HG03159 (cell line): Measurements from ENCODE around the gene GUSB.

Experiments used
- ATAC-seq: cut with Tn5 transposase; IDR thresholded peaks from one replicate; pipeline ENCODE4 v1.9.1; 2021; ENCODE audit warnings: mild to moderate bottlenecking, moderate library complexity; ENCODE audit not compliant: unreplicated experiment

Gene GUSB

DNA sequence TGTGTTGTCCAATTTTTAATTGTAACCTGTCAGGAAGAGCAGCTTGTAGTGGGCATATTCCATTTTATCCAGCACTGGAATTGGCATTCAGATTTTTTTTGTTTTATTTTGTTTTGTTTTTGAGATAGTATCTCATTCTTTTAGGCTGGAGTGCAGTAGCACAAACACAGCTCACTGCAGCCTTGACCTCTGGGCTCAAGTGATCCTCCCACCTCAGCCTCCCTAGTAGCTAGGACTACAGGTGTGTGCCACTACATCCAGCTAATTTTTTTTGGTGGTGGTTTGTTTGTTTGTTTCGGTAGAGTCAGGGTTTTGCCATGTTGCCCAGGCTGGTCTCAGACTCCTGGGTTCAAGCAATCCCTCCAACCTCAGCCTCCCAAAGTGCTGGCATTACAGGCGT is 44.7 kb downstream of the GUSB start:
- no peak for ATAC-seq

DNA sequence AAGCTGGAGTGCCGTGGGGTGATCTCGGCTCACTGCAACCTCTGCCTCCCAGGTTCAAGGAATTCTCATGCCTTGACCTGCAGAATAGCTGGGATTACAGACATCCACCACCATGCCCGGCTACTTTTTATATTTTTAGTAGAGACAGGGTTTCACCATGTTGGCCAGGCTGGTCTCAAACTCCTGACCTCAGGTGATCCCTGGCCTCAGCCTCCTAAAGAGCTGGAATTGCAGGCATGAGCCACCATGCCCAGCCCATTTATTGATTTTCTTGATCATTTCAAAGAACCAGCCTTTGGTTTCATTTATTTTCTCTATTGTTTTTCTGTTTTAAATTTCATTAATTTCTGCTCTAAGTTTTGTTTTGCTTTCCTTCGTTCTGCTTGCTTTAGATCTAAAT is 50.3 kb downstream of the GUSB start:
- no peak for ATAC-seq

DNA sequence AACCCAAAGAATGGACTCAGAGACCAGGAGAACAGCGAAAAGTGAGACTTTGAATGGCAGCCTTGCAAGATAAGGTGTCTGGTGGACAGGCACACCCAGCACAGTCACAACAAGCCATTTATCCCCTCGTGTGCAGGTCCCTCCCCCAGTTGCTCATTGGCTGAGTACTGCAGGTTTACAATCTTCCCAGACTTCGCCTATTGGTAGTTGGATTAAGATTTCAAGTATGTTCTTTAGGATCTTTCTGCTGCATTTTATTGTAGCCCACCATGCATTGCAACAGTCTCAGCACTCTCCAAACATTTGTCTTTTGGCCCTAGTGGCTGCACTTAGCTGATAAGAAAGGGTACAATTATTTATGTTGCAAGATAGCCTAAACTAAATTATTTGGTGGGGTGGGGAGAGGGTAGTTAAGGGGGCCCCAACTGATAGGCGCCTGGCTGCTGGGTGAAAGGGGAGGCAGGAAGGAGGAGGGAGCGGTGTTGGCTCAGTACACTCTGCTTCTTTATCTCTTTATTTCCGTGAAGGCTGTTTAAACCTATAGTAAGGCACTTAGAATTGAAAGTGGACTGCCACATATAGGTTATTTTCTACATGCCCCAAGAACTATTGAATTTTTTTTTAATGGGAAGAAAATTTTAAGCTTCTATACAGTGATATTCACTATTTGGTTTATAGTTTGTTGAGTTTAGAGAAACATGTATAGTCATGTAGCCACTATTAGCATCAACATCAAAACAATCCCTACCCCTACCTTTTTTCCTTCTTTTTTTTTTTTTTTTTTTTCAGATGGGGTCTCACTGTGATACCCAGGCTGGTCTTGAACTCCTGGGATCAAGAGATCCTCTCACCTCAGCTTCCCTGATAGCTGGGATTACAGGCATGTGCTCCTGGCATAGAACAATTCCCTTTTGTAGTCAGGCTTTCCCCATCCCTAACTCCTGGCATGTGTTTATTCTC is 54.2 kb downstream of the GUSB start:
- ATAC-seq: no peak

DNA sequence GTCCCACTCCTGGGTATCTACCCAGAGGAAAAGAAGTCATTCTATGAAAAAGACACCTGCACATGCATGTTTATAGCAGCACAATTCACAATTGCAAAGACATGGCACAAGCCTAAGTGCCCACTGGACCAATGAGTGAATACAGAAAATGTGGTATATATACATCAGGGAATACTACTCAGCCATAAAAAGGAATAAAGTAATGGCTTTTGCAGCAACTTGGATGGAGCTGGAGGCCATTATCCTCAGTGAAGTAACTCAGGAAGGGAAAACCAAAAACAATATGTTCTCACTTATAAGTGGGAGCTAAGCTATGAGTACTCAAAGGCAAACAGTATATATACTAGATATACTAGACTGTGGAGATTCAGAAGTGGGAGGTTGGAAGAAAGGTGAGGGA is 55.4 kb downstream of the GUSB start:
- ATAC-seq: no peak

DNA sequence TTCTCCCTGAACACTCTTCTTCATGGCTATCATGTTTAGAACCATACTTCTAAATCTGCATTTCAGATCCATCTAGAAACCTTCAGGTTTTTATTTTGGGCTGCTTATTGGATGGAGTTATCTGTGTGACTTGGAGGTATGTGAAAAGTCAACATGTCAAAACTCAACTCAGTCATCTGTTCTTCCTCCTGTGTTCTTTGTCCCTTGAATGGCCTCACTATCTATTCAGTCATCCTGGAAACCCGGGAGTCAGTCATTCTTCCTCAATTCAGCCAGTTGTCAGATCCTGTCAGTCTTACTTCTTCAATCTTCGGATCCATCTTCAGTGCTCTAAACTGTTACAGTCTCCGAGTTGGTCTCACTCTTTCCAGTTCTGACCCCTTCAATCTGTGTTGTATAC is 57.0 kb downstream of the GUSB start:
- ATAC-seq: no peak

DNA sequence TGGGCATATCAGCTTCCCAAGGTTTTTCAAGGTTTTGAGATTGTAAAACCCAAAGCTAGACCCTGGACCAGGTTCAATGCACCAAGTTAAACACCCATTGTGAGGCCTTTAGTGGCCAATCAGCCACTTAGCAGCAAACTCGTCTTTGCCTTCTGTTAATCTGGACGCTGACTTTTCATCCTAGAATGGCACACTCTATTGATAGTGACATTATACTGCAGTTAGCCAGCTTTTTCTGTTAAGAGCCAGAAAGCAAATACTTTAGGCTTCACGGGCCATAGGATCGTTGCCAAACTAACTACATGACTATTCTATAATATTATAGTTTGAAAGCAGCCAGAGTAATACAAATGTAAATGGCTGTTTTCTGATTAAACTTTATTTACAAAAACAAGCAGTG is 57.8 kb downstream of the GUSB start:
- no peak for ATAC-seq

DNA sequence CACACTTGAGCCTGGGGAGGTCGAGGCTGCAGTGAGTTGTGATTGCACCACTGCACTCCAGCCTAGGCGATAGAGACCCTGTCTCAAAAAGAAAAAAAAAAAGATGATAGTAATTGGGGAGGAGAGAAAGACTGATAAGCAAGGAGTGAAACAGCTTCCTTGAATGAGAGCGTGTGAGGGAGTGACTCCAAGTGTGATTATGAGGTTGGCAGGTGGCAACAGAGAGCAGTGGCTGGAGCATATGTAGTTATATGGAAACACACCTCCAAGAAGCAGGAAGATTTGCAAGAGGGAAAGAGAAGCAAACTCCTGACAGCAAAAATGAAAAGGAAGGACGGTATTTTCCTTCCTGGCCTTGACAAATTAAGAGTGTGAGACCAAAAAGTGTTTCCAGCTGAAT is 58.7 kb downstream of the GUSB start:
- ATAC-seq: no peak

DNA sequence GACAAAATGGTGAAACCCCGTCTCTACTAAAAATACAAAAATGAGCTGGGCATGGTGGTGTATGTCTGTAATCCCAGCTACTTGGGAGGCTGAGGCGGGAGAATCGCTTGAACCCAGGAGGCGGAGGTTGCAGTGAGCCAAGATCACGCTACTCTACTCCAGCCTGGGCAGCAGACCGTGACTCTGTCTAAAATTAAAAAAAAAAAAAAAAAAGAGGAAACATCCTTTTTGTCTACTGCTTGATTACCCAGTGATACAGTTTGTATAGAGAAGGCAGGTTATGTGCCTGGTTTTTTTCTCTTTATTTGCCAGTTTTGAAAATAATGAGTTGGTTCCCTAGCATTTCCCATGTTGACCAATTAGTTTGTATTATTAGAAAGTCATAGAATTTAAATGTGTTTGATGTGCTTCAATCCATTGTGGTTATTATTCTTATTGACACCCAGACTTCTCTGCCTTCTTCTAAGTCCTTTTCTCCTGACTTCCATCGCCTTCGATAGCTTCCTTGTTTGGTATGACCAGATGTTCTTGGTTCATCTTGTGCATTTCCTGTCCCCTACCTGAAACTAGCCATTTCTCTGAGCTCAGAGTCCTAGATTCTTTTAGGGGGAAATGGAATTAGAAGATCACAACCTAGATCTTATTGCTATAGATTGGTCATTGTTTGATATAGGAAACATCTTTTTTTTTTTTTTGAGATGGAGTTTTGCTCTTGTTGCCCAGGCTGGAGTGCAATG is 65.9 kb downstream of the GUSB start:
- ATAC-seq: no peak

DNA sequence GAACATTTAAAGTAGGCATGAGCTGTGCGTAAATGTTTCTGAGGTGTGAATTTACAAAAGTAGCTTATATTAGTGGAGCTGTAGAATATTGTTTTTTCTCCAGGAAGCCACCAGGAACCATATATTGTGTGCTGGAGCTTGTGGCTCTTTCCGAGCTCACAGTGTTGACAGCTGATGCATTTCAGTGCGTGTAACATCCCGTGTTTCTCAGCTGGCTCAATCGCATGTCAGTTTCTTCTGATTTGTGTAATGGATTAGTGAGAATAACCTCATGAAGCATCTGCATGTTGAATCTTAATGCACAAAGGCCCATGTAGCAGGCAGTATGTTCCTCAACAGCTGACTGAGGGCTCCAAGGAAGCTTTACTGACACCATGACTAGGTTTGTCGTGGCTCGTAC is 69.8 kb downstream of the GUSB start:
- no peak for ATAC-seq
